ENCODE results near the gene GRID1.

- TF ChIP-seq SP1 (IDR thresholded peaks at IDR 0.05; ENCODE audit: low read depth) (no peak), CTCF (IDR thresholded peaks at IDR 0.05 in 2 of 3, conservative IDR thresholded peaks at IDR 0.05 in 1 of 3; ENCODE audit: borderline replicate concordance in 1 of 3, insufficient read depth in 1 of 3, low read depth in 2 of 3, low read length in 2 of 3) (no peak), EZH2 (IDR thresholded peaks at IDR 0.05) (no peak), POLR2AphosphoS5 (IDR thresholded peaks at IDR 0.05; ENCODE audit: low read depth, low read length) (no peak), REST (IDR thresholded peaks at IDR 0.05; ENCODE audit: low read depth) (no peak)
Observed at GRCh38 chr10:86130041-86130440, 236.6 kb downstream of the GRID1 start.

Data from HCT116 (cell line).